Germinal center (tissue), 1 donor: Measurements from ENCODE around the gene SPEM2.
A peak's percentile ranks its signal among the peaks of the same experiment; 100 is the strongest.

Source experiments
- DNase-seq: peaks from one replicate; pipeline ENCODE4 v3.0.0; 2012; ENCODE audit warnings: mixed read lengths, low spot score

SPEM2 gene

DNA sequence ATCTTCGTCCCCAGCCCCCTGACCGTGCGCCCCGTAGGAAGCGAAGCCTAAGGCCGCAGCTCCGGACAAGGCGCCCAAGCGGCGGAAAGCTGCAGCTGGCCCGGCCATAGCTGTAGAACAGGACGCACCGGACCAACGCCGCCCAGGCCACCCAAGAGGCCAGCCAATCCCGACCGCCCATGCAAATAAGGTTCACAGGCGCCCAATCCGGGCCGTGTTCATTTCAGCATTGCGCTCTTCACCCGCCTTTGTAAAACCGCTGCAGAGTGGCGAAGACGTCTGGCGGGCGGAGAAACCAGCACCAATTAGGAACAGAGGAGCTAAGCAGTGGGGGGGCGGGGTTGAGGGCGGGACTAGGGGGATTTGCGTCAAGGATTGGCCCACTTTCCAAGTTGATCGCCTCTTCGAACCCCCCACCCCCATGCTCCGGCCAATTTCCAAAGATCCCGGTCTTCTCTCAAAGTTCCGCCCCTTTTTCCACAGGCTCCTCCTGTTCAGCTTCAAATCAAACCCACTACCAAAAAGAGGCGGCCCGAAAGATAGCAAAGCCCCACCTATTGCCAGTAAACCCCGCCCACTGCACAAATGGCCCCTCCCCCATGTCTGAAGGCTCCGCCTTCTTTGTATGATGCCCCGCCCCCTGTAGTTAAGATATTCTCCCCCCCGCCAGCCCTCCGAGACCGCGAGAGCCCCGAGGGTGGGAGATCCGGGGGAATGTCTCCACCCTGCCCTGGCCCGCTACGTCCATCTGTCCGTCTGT lies 21.3 kb upstream of the SPEM2 start, which contains the start of gene TMEM256:
TSS of gene TMEM256 (minus strand) at position 121 of the 760 bp plus-strand sequence. CDS start at position 108, 13 bp downstream.
- DNase-seq: peak; percentile 97

DNA sequence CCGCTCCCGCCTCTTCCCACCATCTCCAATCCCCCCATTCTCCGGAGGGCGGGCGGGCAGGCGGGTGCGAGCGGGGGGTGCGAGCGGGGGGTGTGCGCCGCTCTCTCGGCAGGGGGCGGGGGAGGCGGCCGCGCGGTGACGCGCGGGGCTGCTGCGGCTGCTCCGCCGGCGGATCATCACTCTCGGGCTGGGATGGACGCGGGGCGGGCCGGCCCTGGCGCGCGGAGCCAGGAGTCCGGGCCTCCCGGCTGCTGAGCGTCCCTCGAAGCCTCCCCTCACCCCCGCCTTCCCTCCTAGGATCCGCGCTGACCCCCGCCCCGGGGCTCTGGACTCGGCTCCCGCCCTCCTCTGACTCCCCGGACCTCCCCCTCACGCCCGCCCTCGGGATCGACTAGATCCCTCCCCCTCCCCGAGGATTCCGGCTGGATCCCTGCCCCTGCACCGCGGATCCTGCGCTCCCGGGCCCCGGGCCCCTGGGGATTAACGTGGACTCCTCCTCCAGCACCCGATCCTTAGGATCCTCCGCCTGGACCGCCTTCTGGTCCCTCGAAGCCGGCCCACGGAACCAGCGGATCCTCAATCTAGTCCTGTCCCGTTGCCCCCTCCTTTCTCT lies 20.6 kb upstream of the SPEM2 start:
- DNase-seq: no peak

- DNase-seq: no peak
Measured at GRCh38 chr17:7405350-7406234, 19.8 kb upstream of the SPEM2 start.

DNA sequence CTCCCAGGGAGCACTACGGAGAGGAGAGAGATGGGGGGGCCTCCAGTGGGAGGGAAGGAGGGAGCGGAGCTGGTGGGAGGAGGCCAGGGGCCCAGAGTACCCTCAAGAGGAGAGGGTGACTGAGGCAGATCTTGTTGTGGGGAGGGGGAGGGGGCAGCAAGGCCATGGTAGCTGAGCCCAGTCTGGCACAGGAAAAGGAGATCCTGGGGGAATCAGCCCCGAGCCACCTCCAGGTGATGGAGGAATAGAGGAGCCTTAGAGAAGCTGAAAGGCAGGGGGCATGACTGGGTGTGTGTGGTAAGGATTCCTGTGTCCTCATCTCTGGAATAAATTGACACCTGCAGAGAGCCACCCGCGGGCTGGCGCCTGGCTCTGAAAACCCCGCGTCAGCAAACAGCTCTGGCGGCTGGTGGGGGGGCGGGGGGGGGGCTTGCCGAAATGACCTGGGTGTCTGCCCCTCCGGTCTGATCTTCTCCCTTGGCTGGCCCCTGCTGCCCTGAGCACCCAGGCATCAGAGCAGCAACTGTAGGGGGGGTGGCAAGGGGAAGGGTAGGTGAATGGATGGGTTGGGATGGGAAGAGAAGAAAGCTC lies 19.1 kb upstream of the SPEM2 start:
- no peak for DNase-seq

DNA sequence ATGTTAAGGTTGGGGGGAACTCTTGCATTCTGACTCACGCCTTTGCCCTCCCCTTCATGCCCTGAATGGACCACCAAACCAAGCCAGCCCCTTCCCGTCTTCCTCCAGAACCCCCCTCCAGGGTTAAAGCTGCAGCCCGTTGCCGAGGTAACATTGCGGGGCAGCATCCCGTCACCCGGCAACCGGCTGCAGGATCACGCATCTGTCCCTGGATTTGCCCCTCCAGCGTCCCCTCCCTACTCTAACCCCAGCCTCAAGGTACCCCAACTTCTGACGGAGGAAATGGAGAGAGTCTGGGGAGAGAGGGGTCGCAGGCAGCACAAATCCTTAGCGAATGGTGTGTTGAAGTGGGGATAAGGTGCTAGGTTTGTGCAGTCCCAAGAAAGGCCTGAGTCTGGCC lies 18.3 kb upstream of the SPEM2 start:
- DNase-seq: no peak

- DNase-seq: no peak
Measured at GRCh38 chr17:7407485-7408251, 17.7 kb upstream of the SPEM2 start, which contains the start of gene NLGN2. Gene NLGN2 (plus strand): TSS chr17:7407845. CDS start chr17:7408256, 411 bp downstream.

DNA sequence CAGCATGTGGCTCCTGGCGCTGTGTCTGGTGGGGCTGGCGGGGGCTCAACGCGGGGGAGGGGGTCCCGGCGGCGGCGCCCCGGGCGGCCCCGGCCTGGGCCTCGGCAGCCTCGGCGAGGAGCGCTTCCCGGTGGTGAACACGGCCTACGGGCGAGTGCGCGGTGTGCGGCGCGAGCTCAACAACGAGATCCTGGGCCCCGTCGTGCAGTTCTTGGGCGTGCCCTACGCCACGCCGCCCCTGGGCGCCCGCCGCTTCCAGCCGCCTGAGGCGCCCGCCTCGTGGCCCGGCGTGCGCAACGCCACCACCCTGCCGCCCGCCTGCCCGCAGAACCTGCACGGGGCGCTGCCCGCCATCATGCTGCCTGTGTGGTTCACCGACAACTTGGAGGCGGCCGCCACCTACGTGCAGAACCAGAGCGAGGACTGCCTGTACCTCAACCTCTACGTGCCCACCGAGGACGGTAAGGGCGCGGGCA lies 17.1 kb upstream of the SPEM2 start:
- DNase-seq: no peak

DNA sequence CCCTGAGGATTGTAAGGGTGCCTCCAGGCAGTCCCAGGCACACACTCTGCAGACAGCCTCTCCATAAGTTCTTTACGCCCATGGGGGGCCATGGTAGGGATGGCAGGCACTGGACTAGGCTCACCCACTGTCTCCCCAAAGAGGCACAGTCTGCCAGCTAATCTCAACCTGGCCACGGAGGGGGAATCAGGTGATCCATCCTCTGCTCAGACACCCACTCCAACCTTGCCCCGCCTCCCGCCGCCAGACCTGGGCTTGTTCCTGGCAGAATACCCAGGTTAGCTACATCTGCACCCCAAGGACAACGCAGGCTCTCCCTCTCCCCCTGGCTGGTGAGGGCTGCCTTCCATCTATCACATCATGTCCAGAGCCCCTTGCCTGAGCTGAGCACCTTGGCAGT lies 16.6 kb upstream of the SPEM2 start:
- DNase-seq: no peak

- DNase-seq: no peak
Measured at GRCh38 chr17:7409716-7410115, 15.7 kb upstream of the SPEM2 start.

DNA sequence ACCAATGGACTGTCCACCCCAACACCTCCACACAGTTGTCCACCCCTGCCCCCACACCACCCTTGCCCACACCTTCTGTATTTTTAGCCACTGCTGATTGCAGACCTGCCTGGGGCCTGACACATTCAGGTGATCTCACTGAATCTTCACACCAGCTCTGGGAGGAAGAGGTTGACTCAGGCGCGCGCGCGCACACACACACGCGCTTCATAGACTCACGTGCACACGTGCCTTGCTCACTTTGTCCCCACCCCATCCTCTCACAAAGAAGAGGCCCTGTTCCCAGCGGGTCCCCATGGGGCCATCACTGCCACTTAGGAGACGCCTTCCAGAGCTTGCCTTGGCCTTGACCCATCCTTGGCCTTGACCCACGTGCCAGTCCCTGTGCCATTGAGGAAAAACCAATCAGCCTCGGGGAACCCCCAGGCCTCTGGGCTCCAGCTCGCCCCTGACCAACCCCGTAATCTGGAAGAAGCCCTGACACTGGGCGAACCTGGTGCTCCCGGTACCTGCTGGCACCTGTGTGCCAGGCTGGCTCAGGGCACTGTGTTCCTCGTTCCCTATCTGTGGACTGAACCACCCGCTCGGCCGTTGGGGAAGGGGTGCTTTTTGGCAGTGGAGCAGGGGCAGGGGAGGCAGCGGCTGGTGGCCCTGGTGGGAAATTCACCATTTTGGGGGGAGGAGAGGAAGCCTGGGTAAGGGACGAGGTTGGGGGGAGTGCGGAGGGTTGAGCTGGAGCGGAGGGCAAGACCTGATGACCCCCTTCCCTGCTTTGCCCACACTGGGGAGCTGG lies 14.6 kb upstream of the SPEM2 start:
- no peak for DNase-seq

DNA sequence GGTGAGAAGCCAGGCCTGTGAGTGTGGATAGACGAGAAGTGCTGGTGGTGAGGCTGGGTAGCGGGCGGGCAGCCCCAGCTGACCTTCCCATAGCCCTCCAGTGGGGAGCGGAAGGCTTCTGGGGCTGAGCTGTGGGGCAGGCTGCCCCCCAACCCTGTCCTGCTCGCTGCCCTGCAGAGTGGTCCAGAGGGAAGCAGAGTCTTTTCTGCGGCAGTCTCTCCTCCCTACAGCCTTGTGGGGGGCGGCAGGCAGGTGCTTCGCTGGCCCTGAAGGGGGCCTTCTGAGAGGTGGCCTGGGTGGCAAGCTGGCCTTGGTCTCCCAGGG lies 14.0 kb upstream of the SPEM2 start:
- no peak for DNase-seq

GRCh38 chr17:7413346-7413985 lies 11.9 kb upstream of the SPEM2 start:
- DNase-seq: no peak

DNA sequence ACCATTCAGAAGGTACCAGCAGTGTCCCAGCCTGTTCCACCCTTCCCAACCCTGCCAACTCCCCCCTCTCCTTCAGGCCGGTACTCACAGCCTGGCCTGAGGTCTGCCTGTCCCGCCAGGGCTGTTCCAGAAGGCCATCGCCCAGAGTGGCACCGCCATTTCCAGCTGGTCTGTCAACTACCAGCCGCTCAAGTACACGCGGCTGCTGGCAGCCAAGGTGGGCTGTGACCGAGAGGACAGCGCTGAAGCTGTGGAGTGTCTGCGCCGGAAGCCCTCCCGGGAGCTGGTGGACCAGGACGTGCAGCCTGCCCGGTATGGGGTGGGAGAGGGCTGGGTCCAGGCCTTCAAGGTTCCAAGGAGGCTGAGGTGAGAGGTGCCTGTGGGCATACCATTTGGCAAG lies 10.6 kb upstream of the SPEM2 start:
- no peak for DNase-seq

DNA sequence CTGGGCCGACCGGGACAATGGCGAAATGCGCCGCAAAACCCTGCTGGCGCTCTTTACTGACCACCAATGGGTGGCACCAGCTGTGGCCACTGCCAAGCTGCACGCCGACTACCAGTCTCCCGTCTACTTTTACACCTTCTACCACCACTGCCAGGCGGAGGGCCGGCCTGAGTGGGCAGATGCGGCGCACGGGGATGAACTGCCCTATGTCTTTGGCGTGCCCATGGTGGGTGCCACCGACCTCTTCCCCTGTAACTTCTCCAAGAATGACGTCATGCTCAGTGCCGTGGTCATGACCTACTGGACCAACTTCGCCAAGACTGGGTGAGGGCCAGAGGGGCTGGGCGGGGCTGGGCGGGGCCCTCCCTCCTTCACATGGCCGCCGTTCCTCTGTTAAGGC lies 9.6 kb upstream of the SPEM2 start:
- no peak for DNase-seq

DNA sequence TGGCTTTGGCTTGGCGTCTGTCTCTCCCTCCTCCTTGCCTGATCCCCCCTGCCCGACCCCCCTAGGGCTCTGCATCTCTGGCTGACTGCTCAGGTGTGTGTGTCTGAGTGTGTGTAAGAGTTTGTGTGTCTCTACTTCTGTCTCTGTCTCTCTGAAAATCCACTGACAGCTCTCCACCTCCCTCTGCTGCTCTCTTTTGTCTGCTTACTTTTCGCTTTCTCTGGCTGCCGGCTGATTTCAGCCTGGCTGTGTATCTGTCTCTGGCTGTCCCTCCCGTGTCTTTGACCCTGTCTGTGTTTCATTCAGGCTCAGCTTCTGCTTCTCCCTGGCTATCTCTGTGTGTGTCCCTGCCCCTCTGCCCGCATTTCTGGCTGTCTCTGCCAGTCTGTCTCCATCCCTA lies 9.1 kb upstream of the SPEM2 start:
- no peak for DNase-seq

DNA sequence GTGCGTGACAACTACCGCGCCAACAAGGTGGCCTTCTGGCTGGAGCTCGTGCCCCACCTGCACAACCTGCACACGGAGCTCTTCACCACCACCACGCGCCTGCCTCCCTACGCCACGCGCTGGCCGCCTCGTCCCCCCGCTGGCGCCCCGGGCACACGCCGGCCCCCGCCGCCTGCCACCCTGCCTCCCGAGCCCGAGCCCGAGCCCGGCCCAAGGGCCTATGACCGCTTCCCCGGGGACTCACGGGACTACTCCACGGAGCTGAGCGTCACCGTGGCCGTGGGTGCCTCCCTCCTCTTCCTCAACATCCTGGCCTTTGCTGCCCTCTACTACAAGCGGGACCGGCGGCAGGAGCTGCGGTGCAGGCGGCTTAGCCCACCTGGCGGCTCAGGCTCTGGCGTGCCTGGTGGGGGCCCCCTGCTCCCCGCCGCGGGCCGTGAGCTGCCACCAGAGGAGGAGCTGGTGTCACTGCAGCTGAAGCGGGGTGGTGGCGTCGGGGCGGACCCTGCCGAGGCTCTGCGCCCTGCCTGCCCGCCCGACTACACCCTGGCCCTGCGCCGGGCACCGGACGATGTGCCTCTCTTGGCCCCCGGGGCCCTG lies 8.3 kb upstream of the SPEM2 start:
- no peak for DNase-seq

DNA sequence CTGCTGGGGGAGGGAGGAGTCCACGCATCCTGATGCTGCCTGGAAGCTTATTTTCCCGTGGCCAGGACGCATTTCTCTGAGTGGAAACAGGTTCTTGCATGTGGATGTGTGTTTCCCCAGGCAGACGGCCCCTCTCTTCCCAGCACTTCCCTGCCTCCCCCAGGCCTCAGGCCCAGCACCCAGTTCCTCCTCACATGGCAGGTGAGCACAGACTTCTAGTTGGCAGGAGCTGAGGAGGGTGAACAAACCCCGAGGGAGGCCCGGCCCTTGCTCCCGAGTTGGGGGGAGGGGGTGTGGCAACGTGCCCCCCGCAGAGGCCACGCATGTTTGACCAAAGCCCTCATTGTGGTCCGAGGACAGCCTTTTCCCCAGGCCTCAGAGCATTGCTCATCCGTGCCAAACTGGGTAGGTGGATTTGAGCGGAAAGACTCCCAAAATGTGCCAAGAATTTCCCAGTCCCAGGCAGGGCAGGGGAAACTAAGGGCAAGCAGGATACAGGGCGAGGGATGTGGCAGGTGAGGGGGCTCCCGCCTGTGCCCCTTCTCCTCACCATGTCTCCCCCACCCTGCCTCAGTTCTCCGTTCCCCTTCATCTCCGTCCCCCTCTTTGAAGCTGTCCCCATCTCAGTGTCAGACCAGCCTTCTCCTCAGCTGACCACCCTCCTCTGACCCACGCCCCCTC lies 6.8 kb upstream of the SPEM2 start:
- no peak for DNase-seq

DNA sequence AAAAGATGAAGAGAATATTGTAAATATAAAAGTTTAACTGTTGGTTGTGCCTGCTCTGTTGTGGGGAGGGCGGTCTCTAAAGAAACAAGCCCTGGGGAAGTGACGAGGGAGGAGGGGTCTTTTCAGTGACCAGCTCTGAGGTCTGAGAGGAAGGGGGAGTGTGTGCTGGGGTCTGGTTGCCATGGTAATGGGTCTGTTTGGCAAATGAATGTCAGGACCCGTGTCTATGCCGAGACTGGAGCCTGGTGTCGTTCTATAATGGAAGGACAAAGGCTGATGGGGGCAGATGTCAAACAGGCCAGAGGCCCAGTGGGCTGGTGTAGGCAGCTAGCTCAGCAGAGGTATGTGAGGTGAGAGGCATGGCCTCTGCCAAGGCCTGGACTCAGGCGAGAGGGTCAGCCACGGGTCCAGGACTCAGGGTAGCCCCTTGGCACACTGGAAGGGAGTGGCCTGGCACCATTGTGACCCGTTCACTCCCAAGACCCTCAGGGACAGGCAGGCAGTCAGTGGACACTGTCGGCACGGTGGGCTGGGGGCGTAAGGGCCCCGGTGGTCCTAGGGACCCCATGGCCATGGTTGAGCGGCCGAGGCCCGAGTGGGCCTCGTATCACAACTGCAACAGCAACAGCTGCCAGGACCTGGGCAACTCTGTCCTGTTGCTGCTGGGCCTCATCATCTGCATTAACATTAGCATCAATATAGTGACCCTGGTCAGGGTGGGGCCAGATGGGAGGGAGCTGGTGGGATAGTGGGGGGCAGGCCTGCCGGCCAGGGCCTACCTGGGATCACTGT lies 5.4 kb upstream of the SPEM2 start, which contains the start of gene SPEM1:
TSS of gene SPEM1 (plus strand) at position 506 of the 792 bp plus-strand sequence. CDS start at position 567, 61 bp downstream.
- no peak for DNase-seq
